Osteocyte (in vitro differentiated cells): ENCODE results near the gene NUPR2. TPM values are rescaled to one million over a fixed set of nuclear protein-coding genes. Genes with fewer than 3 reads are reported as not detected.
"Not testable (repeated sequence)": the region's sequence is repeated elsewhere in the genome, so short reads cannot be mapped to it uniquely, and the experiment has no call there.

Experiments used
- DNase-seq: peaks from one replicate; pipeline ENCODE4 v3.0.0; 2021; ENCODE audit warnings: mixed read lengths; ENCODE audit not compliant: unreplicated experiment; ENCODE audit errors: extremely low spot score
- H3K27ac Mint-ChIP-seq: one replicate; pipeline ENCODE4 v1.8.0; 2021; ENCODE audit warnings: mild to moderate bottlenecking, mixed read lengths; ENCODE audit not compliant: unreplicated experiment
- H3K27me3 Mint-ChIP-seq: one replicate; pipeline ENCODE4 v1.8.0; 2021; ENCODE audit warnings: mixed read lengths; ENCODE audit not compliant: unreplicated experiment
- H3K36me3 Mint-ChIP-seq: one replicate; pipeline ENCODE4 v1.8.0; 2021; ENCODE audit warnings: mixed read lengths; ENCODE audit not compliant: unreplicated experiment
- H3K4me1 Mint-ChIP-seq: one replicate; pipeline ENCODE4 v1.8.0; 2021; ENCODE audit warnings: mixed read lengths; ENCODE audit not compliant: unreplicated experiment
- H3K4me3 Mint-ChIP-seq: one replicate; pipeline ENCODE4 v1.8.0; 2021; ENCODE audit warnings: mild to moderate bottlenecking, moderate library complexity, mixed read lengths; ENCODE audit not compliant: unreplicated experiment
- H3K9me3 Mint-ChIP-seq: one replicate; pipeline ENCODE4 v1.8.0; 2021; ENCODE audit warnings: mixed read lengths; ENCODE audit not compliant: unreplicated experiment
- CTCF ChIP-seq: fragments of 200-600 bp; sonication (generic); IDR thresholded peaks from 2 replicates; pipeline ENCODE4 v1.5.0; 2021; ENCODE audit warnings: antibody characterized with exemption, mild to moderate bottlenecking, moderate library complexity
- total RNA-seq: library from RNA; stranded (reverse); gene quantifications from 2 replicates; pipeline ENCODE4 v1.2.1, GENCODE V29; 2021

Gene NUPR2
- total RNA-seq, 1 donor from 2014 or later: not detected

DNA sequence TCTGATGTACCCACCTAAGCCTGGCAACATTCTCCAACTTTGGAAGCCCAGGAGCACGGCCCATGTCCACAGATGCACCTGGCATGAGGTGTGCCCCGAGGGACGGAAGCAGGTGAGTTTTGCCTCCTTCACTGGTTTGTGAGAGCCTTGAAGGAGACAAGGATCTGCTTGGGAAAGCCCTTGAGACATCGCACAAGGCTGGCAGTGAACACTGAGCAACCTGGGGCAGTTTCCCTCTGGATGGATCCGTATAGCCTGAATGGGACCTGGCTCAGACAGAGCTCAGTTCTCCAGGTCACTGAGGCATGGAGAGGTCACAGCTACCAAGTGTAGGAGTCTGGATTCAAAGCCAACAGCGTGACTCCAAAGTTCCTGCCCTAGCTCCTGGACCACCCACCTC, 8.8 kb upstream of the NUPR2 start:
- Mint-ChIP-seq H3K27me3 (no peaks in the 10 kb centered on the region), H3K9me3 (no peaks in the 10 kb centered on the region), H3K36me3 (no peaks in the 10 kb centered on the region), H3K4me3 (no peak overlapping the region), H3K27ac (no peak overlapping the region), H3K4me1 (no peaks in the 10 kb centered on the region)
- no peak for TF ChIP-seq CTCF
- no peak for DNase-seq

DNA sequence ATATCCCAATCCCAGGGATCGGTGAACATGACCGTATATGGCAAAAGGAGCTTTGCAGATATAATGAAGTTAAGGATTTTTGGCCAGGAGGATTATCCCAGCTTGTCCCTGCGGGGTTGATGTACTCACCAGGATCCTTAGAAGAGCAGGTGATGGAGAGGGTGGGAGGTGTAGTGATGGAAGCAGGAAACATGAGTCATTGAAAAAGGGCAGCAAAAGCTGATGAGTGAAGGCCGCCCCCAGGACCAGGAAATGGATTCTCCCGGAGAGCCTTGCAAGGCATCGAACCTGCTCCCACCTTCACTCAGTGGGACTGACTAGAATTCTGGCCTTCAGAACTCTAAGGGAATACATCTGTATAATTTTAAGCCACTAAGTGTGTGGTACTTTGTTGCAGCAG, 5.2 kb upstream of the NUPR2 start:
- Mint-ChIP-seq H3K27me3 (no peaks in the 10 kb centered on the region), H3K9me3 (no peaks in the 10 kb centered on the region), H3K4me3 (no peak overlapping the region), H3K36me3 (no peaks in the 10 kb centered on the region), H3K4me1 (no peaks in the 10 kb centered on the region), H3K27ac (no peak overlapping the region)
- TF ChIP-seq CTCF: no peak
- no peak for DNase-seq

GRCh38 chr7:56112244-56112643, 4.0 kb downstream of the NUPR2 start:
- not testable (repeated sequence) for DNase-seq, H3K4me1 Mint-ChIP-seq, H3K27me3 Mint-ChIP-seq, H3K27ac Mint-ChIP-seq, H3K36me3 Mint-ChIP-seq, H3K4me3 Mint-ChIP-seq, H3K9me3 Mint-ChIP-seq

DNA sequence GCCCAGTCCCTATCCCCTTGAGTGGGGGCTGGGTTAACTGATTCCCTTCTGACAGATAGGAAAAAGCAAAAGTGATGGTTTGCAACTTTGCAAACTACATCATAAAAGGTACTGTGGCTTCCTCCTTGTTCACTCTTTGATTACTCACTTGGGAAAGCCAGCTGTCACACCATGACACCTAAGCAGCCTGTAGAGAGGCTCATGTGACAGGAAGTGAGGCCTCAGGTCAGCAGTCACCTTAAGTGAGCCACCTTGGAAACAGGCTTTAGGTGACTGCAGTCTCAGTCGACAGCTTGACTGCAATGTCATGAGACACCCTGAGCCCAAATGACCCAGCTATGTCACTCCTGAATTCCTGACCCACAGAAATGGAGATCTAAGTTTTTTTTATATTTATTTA, 5.6 kb downstream of the NUPR2 start:
- DNase-seq: no peak
- Mint-ChIP-seq H3K27ac (no peak overlapping the region), H3K36me3 (no peaks in the 10 kb centered on the region), H3K27me3 (peaks cover 5% of the 10 kb centered on the region), H3K4me1 (peaks cover 12% of the 10 kb centered on the region), H3K9me3 (no peaks in the 10 kb centered on the region), H3K4me3 (no peak overlapping the region)
- no peak for TF ChIP-seq CTCF

- no peak for DNase-seq
- no peak overlapping the region for H3K4me3 Mint-ChIP-seq
- H3K4me1 Mint-ChIP-seq: peaks cover 23% of the 10 kb centered on the region
- peaks cover 5% of the 10 kb centered on the region for H3K36me3 Mint-ChIP-seq
- H3K27ac Mint-ChIP-seq: no peak overlapping the region
- TF ChIP-seq CTCF: no peak
- H3K27me3 Mint-ChIP-seq: peaks cover 5% of the 10 kb centered on the region
- H3K9me3 Mint-ChIP-seq: no peaks in the 10 kb centered on the region
These were observed 8.3 kb downstream of the NUPR2 start for GRCh38 chr7:56107954-56108258.
